Measurements from ENCODE around the gene CEP83.

DNA sequence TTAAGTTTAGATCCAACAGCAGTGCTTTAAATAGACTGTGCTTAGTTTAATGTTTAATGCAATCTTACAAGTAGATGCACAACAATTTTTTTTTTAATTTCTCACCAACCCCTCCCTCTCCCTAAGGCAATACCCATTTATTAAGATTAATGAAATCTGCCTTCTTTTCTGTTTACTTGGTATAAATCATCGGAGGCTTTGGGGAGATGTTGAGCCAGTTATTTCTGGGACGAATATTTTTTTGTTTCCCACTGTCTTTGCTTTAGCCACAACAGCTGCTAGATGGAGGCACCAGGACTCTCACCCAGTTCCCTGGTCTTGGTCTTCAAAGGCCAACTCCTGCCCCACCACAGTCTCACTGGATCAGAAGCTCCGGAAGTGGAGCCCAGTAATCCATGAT is 197.9 kb downstream of the CEP83 start:
- TF ChIP-seq POLR2A (IDR thresholded peaks at IDR 0.05), result no peak
- no peak for TF ChIP-seq CTCF (IDR thresholded peaks at IDR 0.05)
- TF ChIP-seq EP300 (IDR thresholded peaks at IDR 0.05), result no peak
